Heart right ventricle (tissue), 16 donors: Measurements from ENCODE around the gene ADAMTSL4. TPM values are rescaled to one million over a fixed set of nuclear protein-coding genes. Genes with fewer than 3 reads are reported as not detected.

Experiments
- ATAC-seq, 8 donors: fragments of 200-7000 bp; cut with Tn5 transposase; one replicate each; pipeline ENCODE4 v1.9.1; 2020; ENCODE audit warnings: mild to moderate bottlenecking in 8 of 8, moderate library complexity in 8 of 8, moderate number of reproducible peaks in 1 of 8
- DNase-seq, 2 donors: peaks; one replicate each; pipeline ENCODE4 v3.0.0-alpha.2; 2020
- H3K27ac ChIP-seq, 10 donors: fragments of 200-600 bp; sonication (generic) in 2 of 10; one replicate each; pipeline versions ENCODE4 v1.5.0 to v1.8.0; 2020 to 2022; ENCODE audit warnings: mild to moderate bottlenecking in 3 of 10
- H3K27me3 ChIP-seq, 7 donors: fragments of 200-600 bp; one replicate each; pipeline ENCODE4 v1.8.0; 2021 to 2022; ENCODE audit warnings: mild to moderate bottlenecking in 2 of 7
- H3K36me3 ChIP-seq, 9 donors: fragments of 200-600 bp; sonication (generic) in 1 of 9; one replicate each; pipeline versions ENCODE4 v1.5.0 to v1.8.0; 2020 to 2022; ENCODE audit warnings: mild to moderate bottlenecking in 2 of 9
- H3K4me1 ChIP-seq, 9 donors: fragments of 200-600 bp; sonication (generic) in 1 of 9; one replicate each; pipeline versions ENCODE4 v1.5.0 to v1.8.0; 2020 to 2022; ENCODE audit warnings: mild to moderate bottlenecking in 4 of 9
- H3K4me3 ChIP-seq, 10 donors: fragments of 200-600 bp; sonication (generic) in 2 of 10; one replicate each; pipeline versions ENCODE4 v1.5.0 to v1.8.0; 2020 to 2022; ENCODE audit warnings: mild to moderate bottlenecking in 7 of 10, moderate library complexity in 2 of 10
- H3K9me3 ChIP-seq, 11 donors: fragments of 200-600 bp in 10 of 11; sonication (generic) in 2 of 11; one replicate each; pipeline versions ENCODE4 v1.5.0 to v1.8.0; 2013 to 2022; ENCODE audit warnings: mild to moderate bottlenecking in 2 of 11, control low read depth in 1 of 11, moderate library complexity in 1 of 11
- CTCF ChIP-seq, 9 donors: fragments of 200-600 bp; sonication (generic) in 2 of 9; IDR thresholded peaks; one replicate each; pipeline versions ENCODE4 v1.5.0 to v1.8.0; 2021 to 2022; ENCODE audit warnings: antibody characterized with exemption in 9 of 9, mild to moderate bottlenecking in 5 of 9, moderate library complexity in 1 of 9
- whole genome bisulfite sequencing, 2 donors: extraction: QIAGEN DNeasy Blood & Tissue Kit; methylation state at CpG; one replicate each; pipeline ENCODE4 v1.1.7; 2013; ENCODE audit warnings: inconsistent platforms in 1 of 2; 5-methylcytosine and 5-hydroxymethylcytosine counted together
- intact Hi-C, 10 donors: fragments of 100-400 bp; cut with DNase I; formaldehyde crosslinking; loops; one replicate each; pipeline versions ENCODE4 v1.11.1 to v1.14.2; 2022
- long read RNA-seq, 3 donors: library from polyadenylated mRNA; unstranded; transcript quantifications; one replicate each; pipeline ENCODE4 v2.0.0, GENCODE V29; 2020 to 2021
- polyA plus RNA-seq, 2 donors: library from polyadenylated mRNA; stranded (reverse); fragments of 200-250 nt; gene quantifications; one replicate each; pipeline ENCODE4 v1.2.3, GENCODE V29; 2013
- total RNA-seq, 10 donors: library from RNA; stranded (reverse); fragmentation: NEBNext Ultra II Directional in 3 of 10; extraction: Animal tissue kit (Norgen Biotek cat#: 25700) in 3 of 10; gene quantifications; one replicate each; pipeline versions ENCODE4 v1.2.1 to v1.2.4, GENCODE V29; 2021 to 2023
- donor health status: Arrhythmogenic right ventricular cardiomyopathy.
- donor health status: ischemic (EF 13 %, LVEDD 7.1; RV severe dilation, severe dysfunction).
- donor health status: healthy with polysubstance abuse.
- donor health status: DM: no; HTN: yes; CAD: no.
- donor health status: DM: no; HTN: no; CAD: no.
- donor health status: ischemic (EF 25% LVEDD 6.9; RV normal size, moderate dysfunction).
- donor health status: ischemic (EF 25% LVEDD 5.7; RV mildly dilated, moderate dysfunction).
- donor health status: healthy.
- donor health status: DM: yes; HTN: yes; CAD: no.
- donor health status: Ischemic cardiomyopathy.
- donor health status: ischemic (EF 35%, LVEDD 5.7; RV mildly dilated, moderate dysfunction).
- donor health status: nonischemic (EF 11% LVEDD 7.7; RV severe dilation, severe dysfunction).
- donor health status: DM: yes; HTN: yes; CAD: no.
- donor health status: PGD.
- donor health status: ischemic (EF 29% LVEDD 5.4; RV normal size, mild dysfunction).
- donor health status: nonischemic (EF 23%, LVEDD 6.1; RV moderate dilation, normal function).

Gene ADAMTSL4
- total RNA-seq (10 to 100 TPM; 22.2 to 86.5 (median 40.7) TPM), polyA plus RNA-seq (10 to 100 TPM; 46.6 to 71.4 TPM)
- long read RNA-seq, donor 1, partial matches to known transcripts = 18 of 33 reads
- long read RNA-seq, donor 1, other reads (novel, unspliced or antisense) = 13 of 33 reads
- long read RNA-seq, donor 2, partial matches to known transcripts = 12 of 15 reads
- long read RNA-seq, donor 2, other reads (novel, unspliced or antisense) = 2 of 15 reads
- long read RNA-seq, donor 3, partial matches to known transcripts = 39 of 45 reads
- long read RNA-seq, donor 3, other reads (novel, unspliced or antisense) = 3 of 45 reads

- Histone ChIP-seq H3K9me3 (no peaks in the 10 kb centered on the region), H3K36me3 (no peaks in the 10 kb centered on the region), H3K4me1 (peaks cover 14 to 57% (median 38%) of the 10 kb centered on the region in 9 donors), H3K27me3 (no peaks in the 10 kb centered on the region), H3K4me3 (peak within 1 kb of the TSS; percentile 47 to 69 (median 66)), H3K27ac (peak within 1 kb of the TSS; percentile 68 to 94 (median 88))
- peak in 4 of 9 donors; percentile 24 to 49 (median 40) for TF ChIP-seq CTCF (IDR thresholded peaks at IDR 0.05)
- ATAC-seq (peak; percentile 20 to 63 (median 40)), DNase-seq (peak in 1 of 2 donors; percentile 65)
- 1% methylated on average over 84 to 91 of the region's 91 CpGs for WGBS, 2 donors
- intact Hi-C loops = loop anchor here in 1 of 10 donors (10.0 kb wide), 1 partner anchor 264 kb away; the partner anchor contains the start of gene CIART
These were observed at the start of gene ADAMTSL4 for GRCh38 chr1:150548632-150549495. ADAMTSL4 (plus strand) TSS chr1:150549408; CDS start chr1:150552289, 2,881 bp downstream.

- H3K4me3 ChIP-seq = no peak overlapping the region
- 87 to 90% methylated on average over 6 of the region's 6 CpGs for WGBS, 2 donors
- no peak overlapping the region for H3K27ac ChIP-seq
- H3K27me3 ChIP-seq = no peaks in the 10 kb centered on the region
- DNase-seq (no peak), ATAC-seq (no peak)
- H3K36me3 ChIP-seq = peaks cover 0 to 71% (median 27%) of the 10 kb centered on the region in 9 donors
- H3K9me3 ChIP-seq = no peaks in the 10 kb centered on the region
- TF ChIP-seq CTCF (IDR thresholded peaks at IDR 0.05) = no peak
- H3K4me1 ChIP-seq = peaks cover 0 to 28% (median 12%) of the 10 kb centered on the region in 9 donors
- intact Hi-C loops = loop anchor here in 1 of 10 donors (5.0 kb wide), 1 partner anchor 33 kb away; no protein-coding TSS in a partner anchor
These were observed 43.8 kb upstream of the ADAMTSL4 start for GRCh38 chr1:150505431-150505830.

- WGBS, 2 donors = 49 to 61% methylated on average over 7 of the region's 7 CpGs
- ATAC-seq (peak; percentile 66 to 94 (median 91)), DNase-seq (peak; percentile 33 to 79)
- Histone ChIP-seq H3K27me3 (no peaks in the 10 kb centered on the region), H3K4me3 (peak within 1 kb of the TSS in 9 of 10 donors; percentile 24 to 54 (median 46)), H3K4me1 (peaks cover 0 to 28% (median 12%) of the 10 kb centered on the region in 9 donors), H3K36me3 (peaks cover 0 to 66% (median 30%) of the 10 kb centered on the region in 9 donors), H3K9me3 (no peaks in the 10 kb centered on the region), H3K27ac (peak within 1 kb of the TSS; percentile 41 to 90 (median 82))
- intact Hi-C loops = loop anchor here in 1 of 10 donors (5.0 kb wide), 1 partner anchor 36 kb away; no protein-coding TSS in a partner anchor
- TF ChIP-seq CTCF (IDR thresholded peaks at IDR 0.05) = no peak
These were observed 41.0 kb upstream of the ADAMTSL4 start, which contains the start of gene ECM1 for GRCh38 chr1:150507912-150508864. ECM1 (plus strand) TSS chr1:150508109; CDS start chr1:150508210, 101 bp downstream.
